ENCODE results near the gene SLC12A4. TPM values are rescaled to one million over a fixed set of nuclear protein-coding genes. Genes with fewer than 3 reads are reported as not detected.
"Not testable (repeated sequence)": the region's sequence is repeated elsewhere in the genome, so short reads cannot be mapped to it uniquely, and the experiment has no call there.

The SLC12A4 gene
- total RNA-seq, 6 donors from 2014 or later: 54.6 to 276 (median 98.3) TPM

GRCh38 chr16:67979955-67980678, 11.7 kb upstream of the SLC12A4 start, which contains the start of gene DPEP3:
TSS of gene DPEP3 (minus strand) at chr16:67980499. CDS start at chr16:67980380, 119 bp downstream.
- no peak within 1 kb of the TSS for H3K27ac ChIP-seq
- no peak within 1 kb of the TSS for H3K4me3 ChIP-seq
- no peaks in the 10 kb centered on the region for H3K36me3 ChIP-seq
- WGBS, 2 donors: 74 to 75% methylated on average over 37 to 61 of the region's 62 CpGs
- no peaks in the 10 kb centered on the region for H3K27me3 ChIP-seq
- ATAC-seq (ENCODE audit: low FRiP score in 2 of 2): peak in 1 of 2 donors; percentile 21
- peak in 1 of 2 donors; percentile 82 for DNase-seq
- TF ChIP-seq CTCF (IDR thresholded peaks at IDR 0.05) (peak in 1 of 6 experiments; percentile 46), EP300 (IDR thresholded peaks at IDR 0.05) (no peak)
- no peaks in the 10 kb centered on the region for H3K9me3 ChIP-seq
- H3K4me1 ChIP-seq: peaks cover 16 to 21% (median 18%) of the 10 kb centered on the region in 4 donors

DNA sequence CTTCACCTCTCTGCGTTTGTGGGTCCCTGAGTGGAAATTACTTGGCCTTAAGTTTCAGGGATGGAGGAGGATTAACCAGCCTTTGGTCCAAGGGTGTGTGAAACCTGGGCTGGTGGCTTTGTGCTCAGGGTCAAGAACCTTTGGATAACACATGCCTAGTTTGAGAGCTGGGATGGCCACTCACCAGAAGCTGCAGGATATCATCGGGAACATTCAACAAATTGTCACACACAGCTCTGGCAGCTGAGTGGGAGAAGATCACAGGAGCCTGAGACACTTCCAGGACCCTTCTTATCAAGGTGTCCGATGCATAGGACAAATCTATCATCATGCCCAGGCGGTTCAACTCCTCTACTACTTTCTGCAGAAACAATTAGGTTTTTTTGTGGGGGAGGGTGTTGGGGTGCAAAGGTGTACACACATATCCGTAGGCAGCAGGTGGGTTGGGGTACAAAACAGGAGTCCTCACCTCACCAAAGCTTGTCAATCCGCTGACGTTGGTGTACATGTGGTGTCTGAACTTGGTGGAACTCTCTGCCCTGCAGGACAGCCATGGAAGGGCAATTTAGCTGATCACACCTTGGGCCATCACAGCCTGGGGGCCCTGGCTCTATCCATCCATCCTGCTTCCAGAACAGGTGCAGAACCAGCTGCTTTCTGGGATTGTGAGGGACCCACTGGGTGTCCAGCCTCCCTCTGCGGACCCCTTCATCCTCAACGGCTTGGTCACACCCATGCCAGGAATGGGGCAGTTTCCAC, 9.2 kb upstream of the SLC12A4 start:
- 83 to 88% methylated on average over 7 to 9 of the region's 9 CpGs for WGBS, 2 donors
- H3K4me3 ChIP-seq: no peak overlapping the region
- TF ChIP-seq POLR2AphosphoS5 (IDR thresholded peaks at IDR 0.05) (no peak), POLR2A (IDR thresholded peaks at IDR 0.05) (no peak), EP300 (IDR thresholded peaks at IDR 0.05) (no peak), CTCF (IDR thresholded peaks at IDR 0.05) (no peak)

DNA sequence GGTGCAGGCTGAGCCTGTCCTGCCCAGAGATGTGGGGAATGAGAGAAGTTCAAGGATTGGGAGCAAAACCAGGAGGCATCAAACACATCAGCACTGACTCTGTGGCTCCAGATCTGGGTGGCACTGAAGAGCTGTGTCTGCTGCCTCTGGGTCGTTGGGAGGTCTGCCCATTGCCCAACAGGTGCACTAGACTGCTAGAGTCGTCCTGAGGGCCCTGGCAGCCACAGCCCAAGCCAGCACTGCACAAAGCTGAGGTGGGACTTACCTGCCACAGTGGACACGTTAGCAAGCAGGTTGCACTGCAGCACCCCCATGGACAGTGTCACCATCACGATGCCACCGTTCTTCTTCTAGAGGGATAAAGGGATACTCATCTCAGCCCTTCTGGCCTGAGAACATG, 8.6 kb upstream of the SLC12A4 start:
- TF ChIP-seq CTCF (IDR thresholded peaks at IDR 0.05): no peak
- no peak for TF ChIP-seq POLR2A (IDR thresholded peaks at IDR 0.05)
- TF ChIP-seq POLR2AphosphoS5 (IDR thresholded peaks at IDR 0.05): no peak
- TF ChIP-seq EP300 (IDR thresholded peaks at IDR 0.05): no peak
- Histone ChIP-seq H3K36me3 (no peaks in the 10 kb centered on the region), H3K27ac (no peak overlapping the region), H3K9me3 (no peaks in the 10 kb centered on the region), H3K27me3 (no peaks in the 10 kb centered on the region), H3K4me1 (no peaks in the 10 kb centered on the region), H3K4me3 (no peak overlapping the region)
- no peak for ATAC-seq (ENCODE audit: low FRiP score in 2 of 2)
- no peak for DNase-seq
- 44 to 58% methylated on average over 3 to 5 of the region's 5 CpGs for WGBS, 2 donors

More for the DNA sequence above, 9.2 kb upstream of the SLC12A4 start:
- DNase-seq (no peak), ATAC-seq (ENCODE audit: low FRiP score in 2 of 2) (no peak)
- no peaks in the 10 kb centered on the region for H3K4me1 ChIP-seq
- no peaks in the 10 kb centered on the region for H3K9me3 ChIP-seq
- no peak overlapping the region for H3K27ac ChIP-seq
- no peaks in the 10 kb centered on the region for H3K36me3 ChIP-seq
- H3K27me3 ChIP-seq: no peaks in the 10 kb centered on the region

GRCh38 chr16:67976205-67976604, 7.8 kb upstream of the SLC12A4 start:
- no peak for ATAC-seq (ENCODE audit: low FRiP score in 2 of 2)
- no peaks in the 10 kb centered on the region for H3K4me1 ChIP-seq
- no peak overlapping the region for H3K4me3 ChIP-seq
- TF ChIP-seq POLR2AphosphoS5 (IDR thresholded peaks at IDR 0.05) (no peak), EP300 (IDR thresholded peaks at IDR 0.05) (no peak)
- H3K36me3 ChIP-seq: no peaks in the 10 kb centered on the region
- WGBS, 2 donors: 100% methylated on average over 1 to 2 of the region's 2 CpGs
- no peaks in the 10 kb centered on the region for H3K27me3 ChIP-seq
- no peak overlapping the region for H3K27ac ChIP-seq
- DNase-seq: no peak
- H3K9me3 ChIP-seq: no peaks in the 10 kb centered on the region

DNA sequence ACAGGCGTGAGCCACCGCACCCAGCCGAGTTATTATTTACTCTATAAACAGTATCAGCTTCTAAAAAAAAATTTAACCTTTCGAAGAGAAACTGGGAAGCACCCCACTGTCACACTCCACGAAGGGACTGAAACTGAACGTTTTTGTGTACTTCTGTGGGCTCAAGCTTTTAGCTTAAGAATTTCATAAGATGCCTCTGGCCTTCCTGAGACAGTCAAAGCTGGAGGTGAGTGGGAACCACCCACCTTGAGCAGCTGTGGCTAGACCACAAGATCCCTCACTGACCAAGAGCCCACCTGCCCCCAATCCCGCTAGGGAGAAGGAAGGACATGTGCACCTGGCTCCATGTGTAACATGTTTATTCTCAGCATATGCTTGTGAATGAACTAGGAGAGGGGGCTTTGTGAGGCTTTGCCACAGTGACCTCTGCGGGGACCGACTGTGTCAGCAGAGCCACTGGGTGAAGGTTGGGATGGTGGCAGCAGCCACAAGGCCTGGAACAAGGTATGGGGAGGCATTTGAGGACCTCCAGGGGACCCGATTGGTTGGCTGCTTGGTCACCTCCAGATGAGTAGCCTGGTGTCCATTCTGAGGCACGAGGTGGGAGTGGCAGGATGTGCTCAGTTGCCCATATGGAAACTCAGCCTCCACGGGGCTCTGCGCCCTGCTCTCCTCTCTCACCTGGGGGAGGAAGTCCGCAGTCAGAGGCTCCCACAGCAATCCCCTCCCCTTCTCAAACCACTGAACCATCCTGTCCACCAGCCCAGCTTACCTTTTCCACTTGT, 7.1 kb upstream of the SLC12A4 start:
- DNase-seq (no peak), ATAC-seq (ENCODE audit: low FRiP score in 2 of 2) (no peak)
- WGBS, 2 donors: 74 to 78% methylated on average over 14 of the region's 14 CpGs

DNA sequence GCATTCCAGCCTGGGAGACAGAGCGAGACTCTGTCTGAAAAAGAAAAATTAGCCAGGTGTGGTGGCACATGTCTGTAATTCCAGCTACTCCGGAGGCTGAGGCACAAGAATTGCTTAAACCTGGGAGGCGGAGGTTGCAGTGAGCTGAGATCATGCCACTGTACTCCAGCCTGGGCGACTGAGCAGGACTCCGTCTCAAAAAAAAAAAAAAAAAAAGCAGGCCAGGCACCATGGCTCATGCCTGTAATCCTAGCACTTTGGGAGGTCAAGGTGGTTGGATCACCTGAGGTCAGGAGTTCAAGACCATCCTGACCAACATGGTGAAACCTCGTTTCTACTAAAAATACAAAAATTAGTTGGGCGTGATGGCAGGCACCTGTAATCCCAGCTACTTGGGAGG, 3.8 kb upstream of the SLC12A4 start:
- 87 to 95% methylated on average over 7 of the region's 7 CpGs for WGBS, 2 donors
- not testable (repeated sequence) for DNase-seq; H3K27ac ChIP-seq; H3K9me3 ChIP-seq; H3K4me3 ChIP-seq; H3K27me3 ChIP-seq; ATAC-seq (ENCODE audit: low FRiP score in 2 of 2); H3K36me3 ChIP-seq
- H3K4me1 ChIP-seq: peaks cover 0 to 17% (median 6%) of the 10 kb centered on the region in 4 donors

More for the DNA sequence above, 7.1 kb upstream of the SLC12A4 start:
- Histone ChIP-seq H3K27ac (no peak overlapping the region), H3K27me3 (no peaks in the 10 kb centered on the region), H3K36me3 (no peaks in the 10 kb centered on the region), H3K9me3 (no peaks in the 10 kb centered on the region), H3K4me3 (no peak overlapping the region), H3K4me1 (no peaks in the 10 kb centered on the region)
- TF ChIP-seq POLR2A (IDR thresholded peaks at IDR 0.05) (no peak), POLR2AphosphoS5 (IDR thresholded peaks at IDR 0.05) (no peak), EP300 (IDR thresholded peaks at IDR 0.05) (no peak), CTCF (IDR thresholded peaks at IDR 0.05) (no peak)
